Hepatic stellate cell (primary cell): ENCODE results near the gene E2F7.
A peak's percentile ranks its signal among the peaks of the same experiment; 100 is the strongest.
"Not testable (repeated sequence)": the region's sequence is repeated elsewhere in the genome, so short reads cannot be mapped to it uniquely, and the experiment has no call there.

Experiments
- DNase-seq: peaks from one replicate; pipeline ENCODE4 v3.0.0; 2011; ENCODE audit warnings: low spot score

Gene E2F7

GRCh38 chr12:77065361-77066204 lies at the start of gene E2F7:
TSS of gene E2F7 (minus strand) at chr12:77065569. CDS start at chr12:77064635, 934 bp downstream.
- peak; percentile 97 for DNase-seq

GRCh38 chr12:77113971-77114370 lies 48.6 kb upstream of the E2F7 start:
- no peak for DNase-seq

- no peak for DNase-seq
These were observed 43.3 kb upstream of the E2F7 start for GRCh38 chr12:77108707-77109106.

GRCh38 chr12:77107121-77107520 lies 41.8 kb upstream of the E2F7 start:
- DNase-seq, result no peak

GRCh38 chr12:77104792-77105191 lies 39.4 kb upstream of the E2F7 start:
- no peak for DNase-seq

GRCh38 chr12:77104286-77104685 lies 38.9 kb upstream of the E2F7 start:
- DNase-seq, result no peak

- peak; percentile 31 for DNase-seq
These were observed 37.3 kb upstream of the E2F7 start for GRCh38 chr12:77102691-77103090.

GRCh38 chr12:77102123-77102522 lies 36.8 kb upstream of the E2F7 start:
- no peak for DNase-seq

- no peak for DNase-seq
These were observed 34.4 kb upstream of the E2F7 start for GRCh38 chr12:77099799-77100198.

GRCh38 chr12:77097846-77098245 lies 32.5 kb upstream of the E2F7 start:
- no peak for DNase-seq

- not testable (repeated sequence) for DNase-seq
These were observed 26.9 kb upstream of the E2F7 start for GRCh38 chr12:77092227-77092626.

- no peak for DNase-seq
These were observed 24.4 kb upstream of the E2F7 start for GRCh38 chr12:77089686-77090220.

GRCh38 chr12:77087427-77087826 lies 22.1 kb upstream of the E2F7 start:
- DNase-seq, result no peak

- DNase-seq, result no peak
These were observed 16.7 kb upstream of the E2F7 start for GRCh38 chr12:77082021-77082420.

- DNase-seq, result no peak
These were observed 14.3 kb upstream of the E2F7 start for GRCh38 chr12:77079631-77080030.

- DNase-seq, result no peak
These were observed 12.9 kb upstream of the E2F7 start for GRCh38 chr12:77078231-77078630.

- no peak for DNase-seq
These were observed 11.5 kb upstream of the E2F7 start for GRCh38 chr12:77076886-77077285.

GRCh38 chr12:77073894-77074293 lies 8.5 kb upstream of the E2F7 start:
- not testable (repeated sequence) for DNase-seq

GRCh38 chr12:77072833-77073495 lies 7.6 kb upstream of the E2F7 start:
- DNase-seq, result no peak

GRCh38 chr12:77070800-77071449 lies 5.6 kb upstream of the E2F7 start:
- no peak for DNase-seq

GRCh38 chr12:77070382-77070781 lies 5.0 kb upstream of the E2F7 start:
- no peak for DNase-seq

- peak; percentile 27 for DNase-seq
These were observed 441 bp downstream of the E2F7 start for GRCh38 chr12:77064896-77065360.
